ENCODE measurements around the gene PLEKHA6. TPM values are rescaled to one million over a fixed set of nuclear protein-coding genes. Genes with fewer than 3 reads are reported as not detected.

PLEKHA6 gene
- total and polyA plus RNA-seq, 2 of the 8 experiments (the other 6 are each of a cell fraction or from before 2014, with no cell fraction given), result 4.8 to 20.2 TPM

DNA sequence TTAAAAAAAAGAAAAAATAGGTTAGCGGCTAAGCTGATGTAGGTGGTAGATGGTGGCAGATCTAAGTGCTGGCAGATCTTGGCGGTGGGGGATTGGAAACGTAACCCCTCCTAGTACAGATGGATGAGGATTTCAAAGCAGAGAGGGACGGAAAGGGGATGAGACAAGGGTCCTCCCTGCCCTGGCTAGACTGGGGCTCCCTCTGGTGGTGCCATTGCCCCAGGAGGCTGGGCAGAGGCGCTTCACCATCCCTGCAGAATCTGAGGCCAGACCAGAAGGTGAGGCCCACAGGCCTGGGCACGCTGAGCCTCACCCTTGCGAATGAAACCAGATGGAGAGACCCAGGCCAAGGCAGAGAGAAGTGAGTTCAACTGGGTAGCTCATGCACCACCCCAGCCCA lies 7.0 kb upstream of the PLEKHA6 start:
- no peak overlapping the region for H4K8ac ChIP-seq (ENCODE audit: extremely low read depth, insufficient read depth, low read length)
- H2AFZ ChIP-seq (ENCODE audit: low read length), result no peak overlapping the region
- 79% methylated on average over 7 of the region's 7 CpGs; no CpG with 5 or more reads in 1 of the 2 experiments for WGBS, 2 experiments (ENCODE audit: extremely low coverage in 1 of 2, insufficient coverage in 1 of 2, insufficient read length in 1 of 2, insufficient replicate concordance in 2 of 2, low coverage in 1 of 2, low lambda C conversion rate in 2 of 2, missing lambda C conversion rate in 1 of 2)
- no peaks in the 10 kb centered on the region for H4K20me1 ChIP-seq (replicated peaks in 1 of 2; ENCODE audit: control insufficient read depth in 1 of 2, insufficient read depth in 2 of 2, low read length in 2 of 2)
- no peak overlapping the region for H2BK120ac ChIP-seq (replicated peaks; ENCODE audit: low read depth, low read length)
- FAIRE-seq (no peak), DNase-seq (ENCODE audit: low read depth in 1 of 2, low spot score in 2 of 2) (peak in 1 of 2 experiments; percentile 92)
- POLR2A ChIA-PET (ENCODE audit: partially characterized antibody), result no interaction called here
- H3K9me3 ChIP-seq (ENCODE audit: insufficient read depth in 2 of 2, low read depth in 1 of 2, low read length in 1 of 2), result no peaks in the 10 kb centered on the region
- H3K4me2 ChIP-seq (ENCODE audit: insufficient read depth in 1 of 2, low read depth in 2 of 2, low read length in 2 of 2), result no peak overlapping the region
- H3K4me1 ChIP-seq (replicated peaks in 1 of 4; ENCODE audit: control insufficient read depth in 3 of 4, insufficient read depth in 4 of 4, low read length in 3 of 4), result peaks cover 0 to 2% (median 0%) of the 10 kb centered on the region in 4 experiments; a peak in 2 of 7 replicates
- H4K91ac ChIP-seq (replicated peaks; ENCODE audit: insufficient read length, low read length), result no peak overlapping the region
- H3K23ac ChIP-seq (ENCODE audit: insufficient read length), result no peak overlapping the region
- no peaks in the 10 kb centered on the region for H3K79me1 ChIP-seq (ENCODE audit: low read depth, low read length)
- CTCF ChIA-PET (ENCODE audit: partially characterized antibody), result interaction anchor here (0.6 to 2.3 kb wide), 35 partner anchors 9 to 506 kb away, joined by 3 to 15 read pairs (median 4); partner anchors contain the start of genes GOLT1A and REN
- H3K36me3 ChIP-seq (ENCODE audit: control insufficient read depth in 2 of 4, insufficient read depth in 4 of 4, low read length in 3 of 4), result no peaks in the 10 kb centered on the region
- H2BK5ac ChIP-seq (ENCODE audit: low read depth, low read length), result no peak overlapping the region
- H3K18ac ChIP-seq (ENCODE audit: extremely low read depth, low read length), result no peak overlapping the region
- H3K4ac ChIP-seq (replicated peaks; ENCODE audit: insufficient read length, low read depth, low read length), result no peak overlapping the region
- no peak overlapping the region for H3K27ac ChIP-seq (ENCODE audit: low read depth, low read length)
- no peak overlapping the region for H4K5ac ChIP-seq (ENCODE audit: insufficient read length, low read depth, low read length)
- no peak overlapping the region for H3K9ac ChIP-seq (replicated peaks in 1 of 4; ENCODE audit: extremely low read depth in 1 of 4, low read depth in 3 of 4, low read length in 3 of 4)
- H3K14ac ChIP-seq (ENCODE audit: insufficient read length), result no peak overlapping the region
- no peak overlapping the region for H2BK15ac ChIP-seq (ENCODE audit: low read length)
- no peak overlapping the region for H3K4me3 ChIP-seq (ENCODE audit: extremely low read depth in 1 of 4, insufficient read depth in 2 of 4, low read depth in 3 of 4, low read length in 4 of 4)
- H3K23me2 ChIP-seq (ENCODE audit: low read depth, low read length), result no peaks in the 10 kb centered on the region
- TF ChIP-seq SP1 (IDR thresholded peaks at IDR 0.05; ENCODE audit: low read depth, low read length) (no peak), RAD21 (IDR thresholded peaks at IDR 0.05 in 1 of 2, conservative IDR thresholded peaks at IDR 0.05 in 1 of 2; ENCODE audit: low read depth in 2 of 2, low read length in 2 of 2) (peak; percentile 81 to 84), CTCF (IDR thresholded peaks at IDR 0.05; ENCODE audit: control extremely low read depth in 1 of 3, insufficient read depth in 1 of 3, low read depth in 1 of 3, low read length in 3 of 3) (peak; percentile 82 to 91 (median 91)), NRF1 (IDR thresholded peaks at IDR 0.05; ENCODE audit: low read depth, low read length) (no peak), GABPA (IDR thresholded peaks at IDR 0.05; ENCODE audit: borderline replicate concordance, insufficient read depth, low read length) (peak; percentile 33; the same call in 1 of the 2 replicates)
- no peak overlapping the region for H2BK12ac ChIP-seq (ENCODE audit: low read depth, low read length)
- peaks cover 0 to 9% (median 5%) of the 10 kb centered on the region in 4 experiments; a peak in 4 of 7 replicates for H3K27me3 ChIP-seq (replicated peaks in 1 of 4; ENCODE audit: control insufficient read depth in 3 of 4, extremely low read depth in 1 of 4, insufficient read depth in 3 of 4, low read length in 3 of 4)
- no peaks in the 10 kb centered on the region for H3K79me2 ChIP-seq (ENCODE audit: control insufficient read depth in 1 of 2, insufficient read depth in 2 of 2, low read length in 2 of 2)
- no peak overlapping the region for H2AK5ac ChIP-seq (ENCODE audit: low read depth, low read length)
- H2BK20ac ChIP-seq (ENCODE audit: low read length), result no peak overlapping the region
- H3K56ac ChIP-seq (replicated peaks; ENCODE audit: insufficient read length, low read depth, low read length), result no peak overlapping the region
